OCI-LY1 (cell line): Measurements from ENCODE around the gene SDR42E1.

Experiments
- EZH2 ChIP-seq: fragments of 200-600 bp; sonication (generic), shearing (Covaris generic); IDR thresholded peaks from 2 replicates; pipeline ENCODE4 v1.8.0; 2017; ENCODE audit warnings: borderline replicate concordance, mixed run types, mild to moderate bottlenecking, antibody characterized with exemption, low read length, moderate library complexity, mixed read lengths
- TF ChIP-seq, protein P1 (sequence below): fragments of 200-600 bp; sonication (generic), shearing (Covaris generic); IDR thresholded peaks from 2 replicates; pipeline ENCODE4 v1.5.1; 2017; ENCODE audit warnings: mild to moderate bottlenecking, antibody characterized with exemption, low read length, moderate library complexity, mixed read lengths

GRCh38 chr16:82050506-82050905 lies 39.2 kb upstream of the SDR42E1 start:
- TF ChIP-seq, protein P1, sequence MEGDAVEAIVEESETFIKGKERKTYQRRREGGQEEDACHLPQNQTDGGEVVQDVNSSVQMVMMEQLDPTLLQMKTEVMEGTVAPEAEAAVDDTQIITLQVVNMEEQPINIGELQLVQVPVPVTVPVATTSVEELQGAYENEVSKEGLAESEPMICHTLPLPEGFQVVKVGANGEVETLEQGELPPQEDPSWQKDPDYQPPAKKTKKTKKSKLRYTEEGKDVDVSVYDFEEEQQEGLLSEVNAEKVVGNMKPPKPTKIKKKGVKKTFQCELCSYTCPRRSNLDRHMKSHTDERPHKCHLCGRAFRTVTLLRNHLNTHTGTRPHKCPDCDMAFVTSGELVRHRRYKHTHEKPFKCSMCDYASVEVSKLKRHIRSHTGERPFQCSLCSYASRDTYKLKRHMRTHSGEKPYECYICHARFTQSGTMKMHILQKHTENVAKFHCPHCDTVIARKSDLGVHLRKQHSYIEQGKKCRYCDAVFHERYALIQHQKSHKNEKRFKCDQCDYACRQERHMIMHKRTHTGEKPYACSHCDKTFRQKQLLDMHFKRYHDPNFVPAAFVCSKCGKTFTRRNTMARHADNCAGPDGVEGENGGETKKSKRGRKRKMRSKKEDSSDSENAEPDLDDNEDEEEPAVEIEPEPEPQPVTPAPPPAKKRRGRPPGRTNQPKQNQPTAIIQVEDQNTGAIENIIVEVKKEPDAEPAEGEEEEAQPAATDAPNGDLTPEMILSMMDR = no peak
- TF ChIP-seq EZH2 = no peak
